HG02588 (cell line): ENCODE data around the gene TSSK6.

ENCODE experiments used
- ATAC-seq: cut with Tn5 transposase; IDR thresholded peaks from one replicate; pipeline ENCODE4 v1.9.1; 2021; ENCODE audit warnings: mild to moderate bottlenecking, moderate library complexity; ENCODE audit not compliant: unreplicated experiment

Gene TSSK6

GRCh38 chr19:19544954-19545591 lies 29.7 kb upstream of the TSSK6 start:
- no peak for ATAC-seq

- ATAC-seq: no peak
Measured at GRCh38 chr19:19544257-19544953, 29.1 kb upstream of the TSSK6 start.

- no peak for ATAC-seq
Measured at GRCh38 chr19:19543640-19544039, 28.3 kb upstream of the TSSK6 start.

DNA sequence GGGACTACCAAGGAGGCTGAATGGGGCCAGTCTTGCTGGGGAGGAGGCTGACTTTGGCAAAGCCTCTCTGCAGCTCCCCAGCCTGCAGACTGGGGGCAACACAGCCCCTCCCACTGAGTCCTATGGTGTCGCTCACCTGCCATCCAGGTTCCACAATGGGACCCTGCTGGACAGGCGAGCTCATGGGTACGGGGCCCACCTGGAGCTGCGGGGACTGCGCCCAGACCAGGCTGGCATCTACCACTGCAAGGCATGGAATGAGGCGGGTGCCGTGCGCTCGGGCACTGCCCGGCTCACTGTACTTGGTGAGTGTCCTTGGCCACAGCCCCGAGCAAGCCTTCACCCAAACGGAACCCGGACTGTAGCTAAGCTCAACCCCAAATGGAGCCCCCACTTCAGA lies 27.8 kb upstream of the TSSK6 start:
- ATAC-seq: no peak

- ATAC-seq: no peak
Measured at GRCh38 chr19:19542507-19542906, 27.2 kb upstream of the TSSK6 start.

DNA sequence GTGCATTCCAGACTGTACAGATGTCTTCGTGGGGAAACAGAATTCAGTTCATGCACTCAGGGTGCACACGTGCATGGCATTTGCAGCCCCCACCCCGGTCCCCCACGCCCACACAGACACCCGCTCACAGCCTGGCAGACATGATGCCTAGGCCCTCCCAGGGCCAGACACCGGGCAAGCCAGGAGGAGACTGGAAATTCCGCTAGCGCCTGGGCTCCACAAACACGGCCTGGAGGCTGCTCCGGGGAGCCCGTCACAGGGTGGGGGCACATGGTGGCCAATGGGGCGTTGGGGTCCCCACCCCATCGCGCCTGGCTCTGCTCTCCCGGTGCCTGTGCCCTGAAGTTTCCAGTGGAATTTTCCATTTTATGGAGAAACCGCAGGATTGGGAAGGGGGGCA lies 26.3 kb upstream of the TSSK6 start:
- ATAC-seq: no peak

DNA sequence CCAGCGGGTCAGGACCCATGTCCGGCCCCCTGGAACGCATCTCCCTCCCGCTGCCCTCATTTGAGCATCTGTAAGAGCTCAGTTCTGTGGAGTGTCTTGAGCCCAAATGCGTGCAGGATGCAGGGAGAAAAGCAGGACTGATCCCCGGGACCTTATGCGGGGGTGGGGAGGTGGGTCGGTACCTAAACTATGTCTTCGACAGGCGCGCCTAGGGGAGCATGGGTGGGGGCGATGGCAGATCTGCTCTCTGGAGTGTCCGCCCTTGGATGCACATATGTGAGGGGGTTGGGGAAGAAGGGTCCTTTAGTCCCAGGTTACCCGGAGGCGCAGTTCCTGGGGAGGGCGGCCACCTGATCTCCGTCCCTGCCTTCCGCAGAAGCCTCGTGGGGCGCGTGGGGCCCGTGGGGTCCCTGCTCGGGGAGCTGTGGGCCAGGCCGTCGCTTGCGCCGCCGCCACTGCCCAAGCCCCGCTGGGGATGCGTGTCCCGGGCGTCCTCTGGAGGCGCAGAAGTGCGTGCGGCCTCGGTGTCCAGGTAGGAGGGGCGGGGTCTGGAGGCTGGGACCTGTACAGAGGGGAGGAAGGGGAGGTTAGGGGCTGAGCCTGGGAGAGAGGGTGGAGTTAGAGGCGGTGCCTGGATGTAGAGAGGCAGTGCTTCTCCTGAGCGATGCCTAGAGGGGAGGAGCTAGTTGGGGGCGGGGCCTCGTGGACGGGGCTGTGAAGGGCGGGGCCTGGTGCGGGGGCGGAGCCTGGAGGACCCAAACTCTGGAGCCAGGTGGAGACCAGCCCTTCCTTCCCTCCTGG lies 25.6 kb upstream of the TSSK6 start:
- ATAC-seq: peak; percentile 48

GRCh38 chr19:19540064-19540714 lies 24.8 kb upstream of the TSSK6 start:
- ATAC-seq: no peak

DNA sequence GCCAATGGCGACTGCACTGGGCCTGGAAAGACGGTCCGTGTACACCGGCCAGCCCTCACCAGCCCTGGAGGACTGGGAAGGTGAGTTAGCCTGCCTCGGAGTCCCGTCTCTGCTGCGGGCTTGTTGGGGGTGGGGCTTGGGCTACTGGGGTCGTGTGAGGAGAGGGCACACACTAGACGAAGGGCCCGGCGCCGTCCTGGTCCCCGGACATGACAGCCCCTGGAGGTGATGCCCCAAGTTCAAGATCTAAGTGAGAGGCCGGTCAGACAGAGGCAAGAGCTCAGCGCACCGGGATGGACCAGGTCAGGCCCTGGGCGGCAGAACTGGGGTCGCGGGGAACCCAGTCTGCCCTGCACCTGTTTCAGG lies 24.3 kb upstream of the TSSK6 start:
- ATAC-seq: no peak

DNA sequence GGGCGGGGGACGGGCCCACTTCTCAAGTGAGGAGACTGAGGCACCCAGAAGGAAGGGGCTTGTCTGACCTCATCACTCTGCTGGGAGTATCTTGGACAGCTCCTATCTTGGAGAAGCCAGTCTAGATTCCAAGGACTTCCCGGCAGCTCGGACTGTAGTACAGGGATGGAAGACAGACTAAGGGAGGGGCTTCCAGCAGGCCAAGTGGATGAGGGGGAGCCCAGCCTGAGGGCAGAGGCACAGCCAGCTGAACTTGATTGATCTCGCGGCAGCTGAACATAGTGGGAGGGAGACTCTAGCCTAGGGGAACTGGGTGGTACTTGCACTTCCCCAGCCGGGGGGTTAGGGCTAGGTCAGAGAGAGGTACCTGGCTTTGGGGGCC lies 23.4 kb upstream of the TSSK6 start:
- ATAC-seq: no peak

- ATAC-seq: no peak
Measured at GRCh38 chr19:19538061-19538784, 22.9 kb upstream of the TSSK6 start, which contains the start of gene CILP2. CILP2 (plus strand) TSS chr19:19538265; CDS start chr19:19538350, 85 bp downstream.

- ATAC-seq: no peak
Measured at GRCh38 chr19:19537075-19538048, 22.0 kb upstream of the TSSK6 start.

GRCh38 chr19:19535311-19536191 lies 20.2 kb upstream of the TSSK6 start:
- no peak for ATAC-seq

- ATAC-seq: no peak
Measured at GRCh38 chr19:19534556-19535265, 19.4 kb upstream of the TSSK6 start.

DNA sequence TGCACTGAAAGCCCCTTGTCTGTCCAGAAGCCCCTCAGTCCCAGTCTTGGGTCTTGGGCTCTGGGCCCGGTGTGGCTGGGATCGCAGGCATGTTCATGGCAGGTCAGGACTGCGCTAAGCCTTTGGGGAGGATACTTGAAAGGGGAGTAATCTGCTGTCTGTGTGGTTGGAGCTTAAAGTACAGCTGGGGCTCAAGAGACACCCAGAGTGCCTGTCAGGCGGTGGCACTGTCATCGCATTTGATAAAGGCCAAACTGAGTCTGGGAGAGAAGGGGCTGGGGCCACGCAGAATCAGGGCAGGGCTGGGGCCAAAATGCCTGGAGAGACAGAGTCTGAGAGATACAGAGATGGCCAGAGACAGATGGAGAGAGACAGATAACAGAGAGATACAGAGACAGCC lies 18.5 kb upstream of the TSSK6 start:
- no peak for ATAC-seq

DNA sequence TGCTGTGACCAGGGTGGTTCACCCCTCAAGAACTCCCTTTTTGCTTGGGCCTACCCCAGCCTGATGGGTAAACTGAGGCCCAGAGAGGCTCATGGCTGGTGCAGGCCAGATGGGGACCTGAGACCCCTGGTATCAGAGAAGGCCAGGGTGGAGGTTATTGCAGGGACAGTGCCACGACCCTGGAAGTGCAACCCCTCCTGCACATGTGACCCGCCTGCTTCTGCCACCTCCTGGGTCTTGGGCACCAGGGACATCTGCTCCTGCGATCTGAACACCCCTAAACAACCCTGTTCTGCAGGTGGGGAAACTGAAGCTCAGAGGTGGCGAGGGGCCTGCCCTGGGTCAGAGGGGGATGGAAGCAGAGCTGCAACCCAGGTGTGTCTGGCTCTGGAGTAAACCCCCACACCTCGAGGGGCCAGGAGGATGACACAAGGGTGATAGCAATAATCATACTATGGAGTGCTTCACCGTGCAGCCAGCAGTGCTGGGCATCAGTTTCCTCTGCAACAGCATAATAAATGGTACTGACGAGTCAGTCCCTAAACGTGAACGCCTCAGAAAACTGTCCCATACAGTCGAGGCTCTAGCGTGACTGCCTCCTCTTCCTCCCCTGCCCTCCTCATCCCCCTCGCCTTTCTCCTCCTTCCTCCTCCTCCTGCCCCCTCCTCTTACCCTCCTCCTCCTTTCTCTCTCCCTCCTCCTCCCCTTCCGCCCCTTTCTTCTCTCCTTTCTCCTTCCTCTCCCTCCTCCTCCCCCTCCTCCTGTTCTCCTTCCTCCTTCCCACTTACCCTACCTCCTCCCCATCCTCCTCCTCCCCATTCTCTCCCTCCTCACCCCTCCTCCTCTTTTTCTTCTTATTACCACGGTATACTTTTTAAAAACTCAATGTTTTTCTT lies 17.7 kb upstream of the TSSK6 start:
- no peak for ATAC-seq
